HG03280 (cell line): ENCODE measurements around the gene ABCA8.

Source experiments
- ATAC-seq: cut with Tn5 transposase; IDR thresholded peaks from one replicate; pipeline ENCODE4 v1.9.1; 2021; ENCODE audit warnings: mild to moderate bottlenecking, moderate library complexity; ENCODE audit not compliant: unreplicated experiment

The ABCA8 gene

DNA sequence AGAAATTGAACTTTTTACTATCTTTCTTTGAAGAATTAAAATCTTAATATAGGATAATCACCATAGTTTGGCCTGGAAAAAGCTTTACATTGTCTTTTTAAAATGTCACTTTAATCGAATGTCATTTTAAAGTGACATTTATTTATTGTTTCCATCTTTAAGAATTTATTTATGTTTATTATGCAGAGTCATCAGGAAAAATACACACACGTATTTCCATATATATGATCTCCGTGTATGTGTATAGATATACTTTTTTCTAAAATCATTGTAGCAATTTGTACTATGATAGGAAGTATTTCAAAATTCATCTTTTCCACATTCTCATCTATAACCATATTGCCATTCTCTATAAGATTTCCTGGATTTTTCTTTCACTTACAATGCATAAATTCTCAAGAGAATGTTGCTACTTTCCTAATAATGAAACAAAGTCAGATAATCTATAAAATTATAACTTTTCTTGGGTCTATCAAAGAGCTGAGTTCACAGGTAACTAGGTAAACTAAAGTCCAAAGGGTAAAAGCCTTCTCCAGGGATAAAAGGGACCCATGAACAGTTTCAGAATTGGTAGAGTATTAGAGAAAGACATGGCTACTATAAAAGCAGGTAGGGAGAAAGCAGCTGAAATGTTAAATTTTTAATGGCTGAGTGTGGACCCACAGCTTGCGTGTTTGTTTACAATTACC lies 11.9 kb downstream of the ABCA8 start:
- no peak for ATAC-seq

DNA sequence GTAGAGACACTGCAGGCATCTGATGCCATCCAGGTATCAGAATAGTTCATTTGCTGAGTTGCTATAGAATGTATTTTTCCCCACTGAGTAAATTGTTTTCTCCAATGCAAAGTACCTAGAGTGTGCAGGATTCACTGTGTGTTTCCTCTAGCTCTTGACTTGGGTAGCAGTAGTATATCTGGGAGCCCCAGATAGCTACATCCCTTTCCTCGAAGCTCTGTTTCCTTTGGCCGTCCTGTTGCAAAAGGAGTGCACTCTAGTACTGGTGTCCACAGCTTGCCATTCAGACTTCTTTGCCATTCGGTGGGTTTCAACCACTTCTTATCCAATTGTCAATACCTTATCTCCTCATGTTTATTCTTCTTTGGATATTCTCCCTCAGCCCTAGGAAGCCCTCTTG lies 12.8 kb downstream of the ABCA8 start:
- ATAC-seq = no peak

DNA sequence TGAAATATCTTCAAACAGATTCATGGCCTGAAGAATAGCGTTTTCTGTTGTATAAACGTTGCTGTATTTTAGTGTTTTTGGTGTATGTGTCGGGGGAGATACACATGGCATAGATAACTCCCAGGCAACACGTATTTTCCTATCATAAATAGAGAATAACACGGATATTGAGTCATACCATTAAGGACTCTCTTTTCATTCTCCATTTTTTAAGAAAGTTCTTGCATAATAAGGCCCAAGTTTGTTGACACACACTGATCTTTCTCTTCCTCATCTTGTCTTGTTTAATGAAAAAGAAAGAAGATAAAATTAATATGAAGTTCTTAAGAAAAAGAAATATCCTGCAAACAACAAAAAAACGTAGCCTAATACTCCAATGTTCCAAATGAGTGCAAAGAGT lies 13.4 kb downstream of the ABCA8 start:
- no peak for ATAC-seq

DNA sequence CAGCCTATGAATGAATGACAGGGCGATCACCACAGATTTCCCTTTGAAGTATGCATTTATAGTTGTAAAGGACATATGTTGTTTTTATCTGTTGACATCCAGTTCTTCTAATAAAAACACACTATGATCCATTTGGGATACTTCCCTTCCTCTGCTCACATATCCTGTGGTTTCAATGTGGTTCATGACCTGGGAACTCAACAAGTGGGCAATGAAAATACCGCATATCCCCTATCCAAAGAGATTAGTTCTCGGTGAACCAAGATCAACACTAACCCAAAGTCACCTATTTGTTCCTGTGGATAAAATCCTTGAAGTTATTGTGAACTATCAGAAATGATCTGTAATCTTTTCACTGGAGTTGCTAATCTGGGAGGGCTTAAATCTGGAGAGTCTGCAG lies 16.0 kb downstream of the ABCA8 start:
- no peak for ATAC-seq

DNA sequence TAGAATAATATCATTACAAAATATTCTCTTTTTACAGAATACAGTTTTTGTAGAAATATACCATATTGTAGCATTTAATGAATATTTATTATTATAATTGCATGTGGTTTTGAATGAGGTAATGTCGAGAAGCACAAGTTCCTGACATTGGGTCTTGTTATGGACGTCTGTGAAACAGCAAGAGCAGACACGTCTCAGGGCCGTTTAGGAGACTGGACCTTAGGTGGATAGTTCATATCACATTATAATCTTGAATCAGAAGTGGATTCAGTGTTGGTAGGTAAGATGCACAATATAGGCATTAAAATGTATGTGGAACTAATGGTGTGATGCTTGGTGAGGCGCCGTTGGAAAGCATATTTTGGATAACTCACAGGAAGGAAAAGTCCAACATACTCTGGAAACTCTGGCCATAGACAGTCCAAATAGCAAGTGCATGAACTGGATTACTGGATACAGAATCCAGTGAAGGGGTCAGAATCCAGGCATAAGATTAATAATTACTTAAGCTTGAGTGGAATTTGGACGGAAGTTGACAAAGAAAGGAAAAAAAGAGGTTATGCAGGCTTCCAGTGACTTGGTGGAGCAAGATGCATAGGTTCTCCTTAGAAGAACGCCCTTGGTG lies 17.2 kb downstream of the ABCA8 start:
- no peak for ATAC-seq

DNA sequence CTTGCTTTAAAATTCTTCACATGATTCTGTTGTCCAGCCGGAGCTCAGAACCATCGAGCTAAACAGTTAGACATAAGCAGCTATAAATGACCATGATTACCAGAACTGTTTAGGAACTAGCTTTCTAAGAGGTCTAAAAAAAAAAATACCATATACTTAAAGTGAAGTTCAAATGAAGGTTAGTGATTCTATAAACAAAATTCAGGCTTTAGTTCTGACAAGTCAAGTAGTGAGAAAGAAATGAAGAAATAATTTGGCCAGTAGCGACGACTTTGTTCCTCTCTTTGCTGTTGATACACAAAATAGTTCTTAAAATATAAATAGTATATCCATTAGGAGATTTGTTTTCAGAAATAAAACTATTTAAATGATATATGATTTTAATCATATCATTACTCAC lies 27.7 kb downstream of the ABCA8 start:
- ATAC-seq = no peak

DNA sequence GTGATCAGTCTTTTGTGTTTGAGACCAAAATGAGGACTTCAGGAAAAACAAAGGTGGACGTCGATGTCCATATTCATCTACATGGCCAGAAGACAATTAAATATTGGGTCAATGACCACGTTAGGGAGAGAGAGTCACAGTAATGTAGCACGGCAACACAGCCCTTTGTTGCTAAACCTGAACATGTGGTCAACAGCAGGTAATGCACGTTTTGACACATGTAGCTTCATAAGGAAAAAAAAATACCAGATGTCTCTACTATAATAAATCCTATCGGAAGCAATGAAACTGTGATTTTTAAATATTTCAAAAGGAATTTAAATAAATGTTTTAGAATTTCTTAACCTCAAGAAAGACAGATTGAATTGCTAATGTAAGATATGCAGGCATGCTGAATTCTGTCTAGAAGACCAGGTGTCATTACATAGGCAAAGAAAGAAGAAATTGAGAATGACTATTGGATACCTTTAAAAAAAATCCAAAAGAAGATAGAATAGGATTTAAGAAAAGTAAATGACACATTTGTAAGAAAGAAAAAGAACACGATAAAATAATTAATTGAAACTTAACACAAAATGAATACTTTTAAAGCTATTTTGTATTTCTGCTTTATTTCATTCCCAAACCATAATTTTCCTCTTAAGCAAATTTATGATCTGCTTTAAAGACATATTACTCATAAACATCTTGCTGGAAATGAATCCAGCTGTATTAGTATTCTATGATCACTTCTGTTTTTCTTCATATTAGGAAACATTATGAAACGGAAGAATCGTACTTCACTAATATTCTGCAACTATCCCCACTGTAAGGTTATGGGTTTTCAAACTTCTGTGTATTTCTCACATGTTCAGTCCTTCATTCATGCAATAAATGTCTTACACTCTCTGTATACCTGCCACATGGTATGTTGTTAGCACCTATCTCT lies 30.1 kb downstream of the ABCA8 start:
- no peak for ATAC-seq

DNA sequence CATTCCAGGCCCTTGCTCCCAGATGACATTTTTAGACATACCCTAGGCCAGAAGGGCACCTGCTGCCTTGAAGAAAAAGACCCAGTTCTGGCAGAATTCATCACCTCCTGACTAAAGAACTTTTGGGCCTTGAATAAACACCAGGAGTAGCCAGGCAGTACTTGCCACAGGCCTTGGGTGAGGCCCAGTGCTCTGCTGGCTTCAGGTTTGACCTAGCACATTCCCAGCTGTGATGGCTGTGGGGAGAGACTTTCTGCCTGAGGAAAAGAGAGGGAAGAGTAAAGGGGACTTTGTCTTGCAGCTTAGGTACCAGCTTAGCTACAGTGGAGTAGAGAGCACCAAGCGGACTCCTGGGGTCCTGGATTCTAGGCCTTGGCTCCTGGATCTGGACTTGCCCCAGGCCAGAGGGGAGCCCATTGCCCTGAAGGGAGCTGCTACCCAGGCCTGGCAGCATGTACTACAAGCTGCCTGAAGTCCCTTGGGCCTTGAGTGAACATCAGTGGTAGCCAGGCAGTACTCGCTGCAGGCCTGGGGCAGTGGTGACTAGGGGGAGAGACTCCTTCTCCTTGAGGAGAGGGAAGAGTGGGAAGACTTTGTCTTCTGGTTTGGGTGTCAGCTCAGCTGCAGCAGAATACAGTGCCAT lies 44.3 kb downstream of the ABCA8 start:
- ATAC-seq = no peak

DNA sequence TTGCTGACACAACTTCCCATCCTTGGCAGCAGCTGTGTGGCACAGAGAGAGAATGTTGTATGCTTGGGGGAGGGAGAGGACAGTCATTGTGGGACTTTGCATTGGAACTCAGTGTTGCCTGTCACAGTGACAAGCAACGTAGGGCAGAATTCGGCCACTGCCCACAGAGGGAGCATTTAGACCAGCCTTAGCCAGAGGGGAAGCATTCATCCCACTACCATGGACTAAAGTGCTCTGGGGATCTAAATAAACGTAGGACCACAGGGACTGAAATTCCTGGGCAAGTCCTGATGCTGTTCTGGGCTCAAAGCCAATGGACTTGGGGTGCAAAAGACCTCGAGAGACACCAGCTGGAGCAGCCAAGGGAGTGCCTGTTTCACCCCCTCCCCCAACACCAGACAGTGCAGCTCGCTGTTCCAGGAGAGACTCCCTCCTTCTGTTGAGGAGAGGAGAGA lies 44.9 kb downstream of the ABCA8 start:
- no peak for ATAC-seq

DNA sequence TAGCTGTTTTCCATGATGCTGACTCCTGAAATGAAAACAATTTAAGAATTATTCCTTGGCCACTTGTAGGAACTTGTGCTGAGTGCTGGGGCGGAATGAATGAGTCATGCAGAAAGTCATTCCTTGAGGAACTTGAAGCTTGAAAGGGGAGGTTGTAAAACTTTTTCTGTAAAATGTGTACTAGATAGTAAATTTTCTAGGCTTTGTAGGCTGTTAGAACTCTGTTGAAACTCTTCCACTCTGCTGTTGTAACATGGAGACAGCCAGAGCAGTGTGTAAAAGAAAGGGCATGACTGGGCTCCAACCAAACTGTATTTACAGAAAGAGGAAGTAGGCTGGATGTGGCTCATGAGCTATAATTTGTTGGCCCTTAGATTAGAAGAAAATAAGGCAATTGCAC lies 46.1 kb downstream of the ABCA8 start:
- ATAC-seq = no peak

DNA sequence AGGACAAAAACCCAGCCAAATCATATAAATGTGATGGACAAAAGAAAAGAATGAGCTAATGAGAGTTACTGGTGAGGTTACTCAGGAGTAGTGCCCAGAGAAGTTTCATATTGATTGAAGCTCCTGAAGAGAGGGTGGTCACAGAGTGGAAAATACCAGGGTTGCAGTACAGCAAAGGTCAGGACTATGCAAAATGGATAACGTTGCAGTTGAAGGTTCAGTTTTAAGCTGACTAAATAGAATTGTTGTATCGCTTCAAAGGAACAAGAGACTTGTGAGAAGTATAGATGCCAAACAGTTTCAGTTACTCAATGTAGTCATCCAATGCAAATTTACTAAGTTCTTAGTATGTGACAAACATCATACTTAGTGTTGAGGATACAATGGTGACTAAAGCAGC lies 47.1 kb downstream of the ABCA8 start:
- peak; percentile 63 for ATAC-seq

DNA sequence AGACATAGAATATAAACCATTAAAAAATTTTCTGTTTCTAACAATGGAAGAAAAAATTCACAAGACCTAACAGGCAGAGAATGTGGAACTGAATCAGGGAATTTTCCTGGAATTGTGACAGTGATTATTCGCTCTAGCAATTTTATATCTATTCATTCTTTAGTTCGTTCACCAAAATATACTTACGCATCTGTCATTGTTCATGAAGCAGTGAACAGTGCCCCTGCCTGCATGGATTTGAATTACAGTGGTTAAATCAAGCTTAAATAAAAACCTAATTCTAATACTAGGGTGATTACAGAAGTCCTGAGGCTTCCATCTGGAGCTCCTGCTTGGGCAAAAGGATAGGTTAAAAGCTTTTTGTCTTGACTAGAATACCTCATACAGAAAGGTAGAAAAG lies 48.6 kb downstream of the ABCA8 start:
- no peak for ATAC-seq

DNA sequence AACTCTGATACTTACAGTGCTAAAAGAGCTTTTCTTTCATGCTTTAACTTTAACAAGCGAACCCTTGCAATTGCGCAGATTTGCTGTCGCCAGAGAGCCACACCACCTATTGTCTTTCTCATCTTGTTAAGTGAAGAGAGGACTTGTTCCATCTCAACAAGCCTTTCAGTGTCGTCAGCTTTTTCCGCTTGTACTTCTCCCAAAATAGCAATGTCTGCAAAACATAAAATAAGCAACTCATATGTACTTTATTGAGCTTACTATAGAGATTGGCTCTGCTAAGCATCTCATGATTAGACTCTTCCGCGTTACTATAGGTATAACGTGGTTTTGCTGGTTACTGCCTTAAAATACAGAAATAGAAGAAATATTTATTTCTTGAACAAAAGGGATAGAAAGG lies 51.9 kb downstream of the ABCA8 start:
- no peak for ATAC-seq

DNA sequence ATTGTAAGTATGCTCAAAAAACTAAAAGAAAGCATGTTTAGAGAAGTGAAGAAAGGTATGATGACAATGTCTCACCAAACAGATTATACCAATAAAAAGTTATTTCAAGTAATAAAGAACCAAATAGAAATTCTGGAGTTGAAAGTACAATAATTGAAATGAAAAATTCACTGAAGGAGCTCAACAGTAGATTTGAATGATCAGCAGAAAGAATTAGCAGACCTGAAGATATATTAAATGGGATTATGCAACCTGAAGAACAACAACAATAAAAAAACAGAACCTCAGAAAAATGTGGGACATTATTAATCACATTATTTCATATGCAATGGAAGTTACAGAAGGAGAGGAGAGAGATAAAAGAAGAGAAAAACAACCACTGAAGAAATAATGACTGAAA lies 57.6 kb downstream of the ABCA8 start:
- no peak for ATAC-seq

DNA sequence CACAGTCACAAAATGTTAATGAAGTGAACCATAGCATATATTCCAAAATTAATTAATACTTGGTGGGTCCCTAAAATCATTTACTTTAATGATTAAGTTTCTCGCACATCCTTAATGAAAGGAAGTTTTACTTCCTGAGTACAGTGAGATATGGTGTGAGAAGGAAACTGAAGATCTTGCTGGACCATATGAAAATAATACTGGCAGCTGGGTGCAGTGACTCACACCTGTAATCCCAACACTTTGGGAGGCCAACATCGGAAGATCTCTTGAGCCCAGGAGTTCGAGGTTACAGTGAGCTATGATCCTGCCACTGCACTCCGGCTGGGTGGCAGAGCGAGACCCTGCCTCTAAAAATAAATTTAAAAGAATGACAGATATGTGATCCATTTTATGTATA lies 62.5 kb downstream of the ABCA8 start:
- ATAC-seq = no peak

DNA sequence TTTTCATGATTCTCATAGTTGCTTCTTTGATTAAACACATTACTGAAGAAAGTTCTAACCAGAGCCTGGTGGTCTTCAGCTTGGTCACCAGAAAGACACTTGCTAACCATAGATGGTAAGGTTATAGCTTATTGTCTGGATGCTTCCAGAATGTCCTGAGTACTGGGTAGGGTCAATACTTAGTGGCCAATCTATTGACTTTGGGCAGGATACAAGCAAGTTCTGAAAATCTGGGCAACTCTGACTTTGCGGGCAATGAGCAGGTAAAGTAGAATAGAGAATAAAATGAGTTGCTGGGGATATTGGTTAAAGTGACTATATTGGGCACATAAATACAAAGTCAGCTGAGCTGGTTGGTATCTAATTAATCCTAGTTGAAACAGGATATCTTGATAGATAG lies 63.0 kb downstream of the ABCA8 start:
- ATAC-seq = no peak

DNA sequence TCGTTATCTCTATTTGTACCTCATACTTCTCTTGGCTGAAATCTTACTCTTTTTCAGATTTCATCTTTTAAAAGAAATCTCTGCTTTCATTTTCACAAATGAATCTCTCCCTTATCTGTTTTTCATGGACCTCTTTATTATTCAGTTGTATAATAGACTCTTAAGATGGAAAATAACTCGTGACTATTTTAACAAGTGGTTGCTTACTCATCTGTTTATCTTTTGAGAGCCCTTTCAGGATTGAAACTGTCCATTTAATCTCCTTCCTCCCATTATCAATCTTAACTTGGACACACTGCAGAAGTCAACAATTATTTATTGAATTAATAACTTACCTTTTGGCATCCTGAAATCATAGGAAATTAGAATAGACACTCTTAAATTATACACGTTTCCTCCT lies 68.8 kb downstream of the ABCA8 start:
- no peak for ATAC-seq

DNA sequence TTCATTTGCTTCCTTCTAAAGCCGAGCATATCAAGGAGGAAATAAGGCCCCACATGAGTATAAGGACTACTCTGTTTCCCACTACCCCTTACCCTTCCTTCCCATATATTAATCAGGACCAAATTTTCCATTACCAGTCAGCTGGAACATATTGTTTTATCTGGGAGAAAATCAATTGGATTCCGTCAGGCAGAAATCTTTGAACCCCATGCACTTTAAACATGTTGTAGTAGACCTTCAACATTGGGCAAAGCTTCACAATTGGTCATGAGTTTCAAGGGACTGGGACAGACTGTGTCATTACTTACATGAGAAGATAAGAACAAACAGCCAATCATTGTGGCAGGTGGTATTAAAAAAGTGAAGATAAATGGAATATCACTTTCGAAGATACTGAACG lies 70.3 kb downstream of the ABCA8 start:
- no peak for ATAC-seq

DNA sequence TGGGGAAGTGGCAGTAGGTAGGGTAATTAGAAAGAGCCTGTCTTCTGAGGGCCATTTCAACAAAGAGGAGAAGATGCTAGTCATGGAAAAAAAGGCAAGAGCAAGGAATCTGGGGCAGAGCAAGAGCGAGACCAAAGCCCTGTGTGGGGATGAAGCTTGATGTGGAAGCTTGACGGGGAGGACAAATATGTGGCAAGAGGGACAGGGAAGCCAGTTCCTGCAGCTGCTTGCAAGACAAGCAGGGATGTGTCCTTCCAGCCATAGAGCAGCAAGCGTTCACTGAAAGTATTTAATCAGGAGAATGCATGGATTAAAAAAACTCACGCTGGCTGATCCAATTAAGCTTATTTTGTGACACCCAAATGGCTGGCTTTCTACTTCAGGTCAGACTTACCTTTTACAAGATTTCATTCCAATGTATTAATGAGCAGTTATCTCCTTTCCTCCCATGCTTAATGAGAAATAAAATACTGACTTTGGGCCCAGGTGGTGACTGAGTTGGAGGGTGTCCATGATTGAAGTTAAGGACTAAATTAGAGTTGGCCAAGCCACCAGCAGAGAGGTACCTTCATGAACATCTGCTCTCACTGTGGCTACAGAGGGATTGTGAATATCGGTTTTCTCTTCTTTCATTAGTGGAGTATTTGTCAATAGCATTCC lies 76.8 kb downstream of the ABCA8 start:
- no peak for ATAC-seq

DNA sequence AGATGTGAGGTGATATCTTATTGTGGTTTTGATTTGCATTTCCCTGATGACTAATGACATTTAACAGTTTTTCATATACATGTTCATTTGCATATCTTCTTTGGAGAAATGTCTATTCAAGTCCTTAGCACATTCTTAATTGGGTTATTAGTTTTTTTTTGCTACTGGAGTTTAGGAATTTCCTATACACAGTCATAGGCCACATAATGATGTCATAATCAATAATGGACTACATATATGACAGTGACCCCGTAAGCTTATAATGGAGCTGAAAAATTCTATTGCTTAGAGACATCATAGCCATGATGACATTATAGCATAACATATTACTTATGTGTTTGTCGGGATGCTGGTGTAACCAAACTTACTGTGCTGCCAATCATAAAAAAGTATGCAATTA lies 83.7 kb downstream of the ABCA8 start:
- no peak for ATAC-seq

DNA sequence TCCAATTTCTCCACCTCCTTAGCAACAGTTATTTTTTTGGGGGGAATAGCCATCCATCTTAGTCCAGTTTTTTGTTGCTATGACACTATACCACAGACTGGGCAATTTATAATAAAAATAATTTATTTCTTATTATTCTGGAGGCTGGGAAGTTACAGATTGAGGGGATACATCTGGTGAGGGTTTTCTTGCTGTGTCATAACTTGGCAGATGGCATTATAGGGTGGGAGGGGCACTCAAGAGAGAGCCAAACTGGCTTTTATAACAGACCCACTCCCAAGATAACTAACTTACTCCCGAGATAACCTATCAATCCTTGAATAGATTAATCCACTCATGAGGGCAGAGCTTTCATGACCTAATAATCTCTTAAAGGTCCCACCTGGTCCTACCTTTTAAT lies 84.2 kb downstream of the ABCA8 start:
- no peak for ATAC-seq
